ENCODE data around the gene UNC80. TPM values are rescaled to one million over a fixed set of nuclear protein-coding genes. Genes with fewer than 3 reads are reported as not detected.
A peak's percentile ranks its signal among the peaks of the same experiment; 100 is the strongest.

UNC80 gene
- total RNA-seq, 4 donors from 2014 or later, result under 0.01 to 0.17 (median 0.09) TPM

- no peaks in the 10 kb centered on the region for H3K4me1 ChIP-seq
- H3K36me3 ChIP-seq, result no peaks in the 10 kb centered on the region
- H3K4me3 ChIP-seq, result no peak overlapping the region
- H3K9me3 ChIP-seq, result no peaks in the 10 kb centered on the region
- no peak for DNase-seq (ENCODE audit: extremely low spot score)
- 91% methylated on average over 9 of the region's 9 CpGs for WGBS
- peaks cover 0 to 4% (median 0%) of the 10 kb centered on the region in 4 donors for H3K27me3 ChIP-seq
- intact Hi-C loops (cut with DNase I), result loop anchor here (2.0 kb wide), 1 partner anchor 220 kb away; no protein-coding TSS in a partner anchor
- TF ChIP-seq POLR2AphosphoS5 (IDR thresholded peaks at IDR 0.05) (no peak), EP300 (IDR thresholded peaks at IDR 0.05) (no peak), POLR2A (IDR thresholded peaks at IDR 0.05; ENCODE audit: low read depth) (no peak), CTCF (IDR thresholded peaks at IDR 0.05) (no peak)
- no peak overlapping the region for H3K27ac ChIP-seq (replicated peaks in 1 of 4)
Measured at GRCh38 chr2:209976698-209977385, 205.2 kb downstream of the UNC80 start.

- DNase-seq (ENCODE audit: extremely low spot score), result no peak
- TF ChIP-seq POLR2AphosphoS5 (IDR thresholded peaks at IDR 0.05) (no peak), POLR2A (IDR thresholded peaks at IDR 0.05; ENCODE audit: low read depth) (no peak), CTCF (IDR thresholded peaks at IDR 0.05) (peak; percentile 56 to 66 (median 65)), EP300 (IDR thresholded peaks at IDR 0.05) (no peak)
- Histone ChIP-seq H3K9me3 (no peaks in the 10 kb centered on the region), H3K4me3 (no peak overlapping the region), H3K27me3 (peaks cover 0 to 4% (median 0%) of the 10 kb centered on the region in 4 donors), H3K4me1 (no peaks in the 10 kb centered on the region), H3K36me3 (no peaks in the 10 kb centered on the region), H3K27ac (replicated peaks in 1 of 4) (no peak overlapping the region)
- intact Hi-C loops (cut with DNase I), result loop anchor here (2.0 kb wide), 1 partner anchor 219 kb away; no protein-coding TSS in a partner anchor
- 93% methylated on average over 2 of the region's 2 CpGs for WGBS
Measured at GRCh38 chr2:209977386-209978239, 206.0 kb downstream of the UNC80 start.

GRCh38 chr2:209984291-209984690 is 212.7 kb downstream of the UNC80 start:
- Histone ChIP-seq H3K27me3 (no peaks in the 10 kb centered on the region), H3K4me3 (no peak overlapping the region), H3K9me3 (no peaks in the 10 kb centered on the region), H3K27ac (replicated peaks in 1 of 4) (no peak overlapping the region), H3K4me1 (no peaks in the 10 kb centered on the region), H3K36me3 (no peaks in the 10 kb centered on the region)
- DNase-seq (ENCODE audit: extremely low spot score), result no peak
- intact Hi-C loops (cut with DNase I), result no loop called here
- 94% methylated on average over 2 of the region's 2 CpGs for WGBS
- TF ChIP-seq POLR2A (IDR thresholded peaks at IDR 0.05; ENCODE audit: low read depth), result no peak

- no peak overlapping the region for H3K4me3 ChIP-seq
- 64% methylated on average over 3 of the region's 3 CpGs for WGBS
- no peaks in the 10 kb centered on the region for H3K27me3 ChIP-seq
- no peak for DNase-seq (ENCODE audit: extremely low spot score)
- intact Hi-C loops (cut with DNase I), result no loop called here
- H3K4me1 ChIP-seq, result no peaks in the 10 kb centered on the region
- no peak for TF ChIP-seq POLR2A (IDR thresholded peaks at IDR 0.05; ENCODE audit: low read depth)
- no peaks in the 10 kb centered on the region for H3K36me3 ChIP-seq
- H3K27ac ChIP-seq (replicated peaks in 1 of 4), result no peak overlapping the region
- H3K9me3 ChIP-seq, result no peaks in the 10 kb centered on the region
Measured at GRCh38 chr2:209985874-209986273, 214.2 kb downstream of the UNC80 start.

- Histone ChIP-seq H3K27ac (replicated peaks in 1 of 4) (no peak overlapping the region), H3K4me3 (no peak overlapping the region), H3K36me3 (no peaks in the 10 kb centered on the region), H3K9me3 (no peaks in the 10 kb centered on the region), H3K27me3 (no peaks in the 10 kb centered on the region), H3K4me1 (no peaks in the 10 kb centered on the region)
- TF ChIP-seq POLR2AphosphoS5 (IDR thresholded peaks at IDR 0.05) (no peak), CTCF (IDR thresholded peaks at IDR 0.05) (no peak), POLR2A (IDR thresholded peaks at IDR 0.05; ENCODE audit: low read depth) (no peak), EP300 (IDR thresholded peaks at IDR 0.05) (no peak)
- intact Hi-C loops (cut with DNase I), result no loop called here
- DNase-seq (ENCODE audit: extremely low spot score), result no peak
- 75% methylated on average over 2 of the region's 2 CpGs for WGBS
Measured at GRCh38 chr2:209986415-209986814, 214.8 kb downstream of the UNC80 start.
